Activated CD4-positive, CD25-positive, alpha-beta regulatory T cell treated with anti-CD3 and anti-CD28 coated beads, Interleukin-2, amount 50 U/mL, for 24 hours (primary cell): ENCODE measurements around the gene ANXA2.
"Not testable (repeated sequence)": the region's sequence is repeated elsewhere in the genome, so short reads cannot be mapped to it uniquely, and the experiment has no call there.

ENCODE experiments used
- ATAC-seq, 2 donors: fragments of 150-1000 bp; cut with Tn5 transposase; one replicate each; pipeline ENCODE4 v1.10.0; 2021; ENCODE audit warnings: mild to moderate bottlenecking in 1 of 2, moderate library complexity in 1 of 2

Gene ANXA2

DNA sequence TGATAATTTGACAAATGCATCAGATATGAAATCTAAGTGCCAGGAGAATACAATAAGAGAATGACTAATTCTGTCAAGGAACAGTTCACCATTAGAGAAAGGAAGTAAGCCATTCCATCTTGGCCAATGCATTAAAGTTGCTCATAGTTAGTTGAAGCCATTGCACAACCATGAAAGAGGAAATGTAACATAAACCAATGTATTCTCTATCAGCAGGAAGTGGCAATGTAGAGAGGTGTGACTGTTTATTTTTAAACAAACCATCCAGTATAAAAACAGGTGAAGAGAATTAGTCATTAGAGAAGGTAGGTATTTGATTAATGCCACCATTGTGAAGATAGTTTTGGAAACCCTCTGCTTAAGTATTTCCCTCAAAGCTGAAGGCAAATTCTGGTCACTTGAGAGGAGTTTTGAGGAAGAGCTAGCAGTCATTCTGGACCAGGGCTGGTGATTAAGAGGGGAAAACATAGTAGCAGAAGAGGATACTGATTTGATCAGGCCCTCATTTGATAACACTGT is 10.7 kb upstream of the ANXA2 start:
- ATAC-seq = peak; percentile 46 to 69

DNA sequence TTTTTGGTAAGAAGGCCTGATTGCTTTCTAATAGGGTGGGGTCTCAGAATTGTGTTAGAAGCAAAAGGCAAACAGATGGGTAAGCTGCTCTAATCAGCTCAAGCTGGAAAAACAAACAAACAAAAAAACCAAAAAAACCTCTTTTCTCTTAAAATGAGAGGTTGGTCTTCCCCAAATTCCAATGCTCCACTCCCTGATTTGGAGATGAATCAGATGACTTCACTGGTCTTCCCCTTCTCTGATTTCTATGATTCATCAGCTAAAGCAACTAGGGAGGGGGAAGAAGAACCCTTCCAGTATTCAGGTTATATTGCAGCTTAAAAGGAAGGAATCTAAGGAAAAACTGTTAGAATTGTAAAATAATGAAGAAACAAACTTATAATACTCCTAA is 9.6 kb upstream of the ANXA2 start:
- ATAC-seq = no peak

DNA sequence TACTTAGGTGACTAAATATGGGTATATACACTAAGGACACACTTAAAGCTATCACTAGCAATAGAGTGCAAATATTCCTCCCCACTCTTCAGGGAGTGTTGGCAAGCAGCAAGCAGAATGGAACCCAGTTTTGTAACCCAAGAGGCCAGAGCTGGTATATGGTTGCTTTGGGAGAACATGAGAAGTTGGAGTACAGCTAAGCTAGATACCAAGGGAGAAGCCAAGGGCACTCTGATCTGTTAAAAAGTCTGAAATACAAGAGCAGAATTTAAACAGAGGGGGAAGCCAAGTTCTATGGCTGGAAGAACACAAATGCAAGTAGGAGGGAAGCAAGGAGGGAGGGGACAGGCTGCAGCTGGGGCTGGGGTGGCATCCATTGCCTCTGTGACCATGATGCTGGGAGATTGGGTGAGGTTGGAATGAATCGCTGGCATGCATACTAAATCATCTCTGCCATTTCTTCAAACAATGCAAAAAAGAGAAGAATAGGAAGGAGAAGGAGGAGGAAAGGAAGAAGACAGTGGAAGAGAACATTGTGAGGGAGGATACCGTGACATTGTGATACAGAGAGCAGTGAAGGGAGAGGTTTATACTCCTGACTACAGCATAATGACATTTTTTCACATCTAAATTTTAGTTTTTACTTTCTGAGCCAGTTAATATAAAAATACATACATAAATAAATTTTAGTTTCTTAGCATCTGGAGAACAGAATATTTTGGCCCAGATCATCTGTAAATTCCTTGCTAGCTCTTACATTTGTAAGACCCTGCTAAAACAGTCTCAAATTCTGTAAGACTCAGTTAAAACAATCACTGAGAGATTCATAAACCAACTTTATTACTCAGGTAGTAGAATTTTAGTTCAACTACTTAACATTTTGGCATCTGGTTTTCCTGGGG is 9.0 kb upstream of the ANXA2 start:
- no peak for ATAC-seq

DNA sequence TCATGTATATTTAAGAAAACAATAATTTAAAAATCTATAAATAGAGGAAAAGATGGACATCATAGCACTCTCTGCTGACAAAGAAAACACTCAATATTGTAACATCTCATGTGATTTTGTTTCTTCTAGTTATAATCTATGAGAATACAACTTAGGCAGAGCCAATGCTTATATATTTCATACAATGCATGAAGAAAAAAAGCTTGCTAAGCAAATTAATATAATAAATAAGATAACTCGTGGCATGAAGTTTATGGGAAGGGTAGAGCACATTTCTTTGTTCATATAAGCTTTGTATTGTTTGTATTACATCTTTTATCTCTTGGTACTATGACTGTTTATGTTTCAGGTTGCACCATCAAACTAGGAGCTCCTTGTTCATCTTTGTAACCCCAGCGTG is 7.6 kb upstream of the ANXA2 start:
- ATAC-seq = no peak

DNA sequence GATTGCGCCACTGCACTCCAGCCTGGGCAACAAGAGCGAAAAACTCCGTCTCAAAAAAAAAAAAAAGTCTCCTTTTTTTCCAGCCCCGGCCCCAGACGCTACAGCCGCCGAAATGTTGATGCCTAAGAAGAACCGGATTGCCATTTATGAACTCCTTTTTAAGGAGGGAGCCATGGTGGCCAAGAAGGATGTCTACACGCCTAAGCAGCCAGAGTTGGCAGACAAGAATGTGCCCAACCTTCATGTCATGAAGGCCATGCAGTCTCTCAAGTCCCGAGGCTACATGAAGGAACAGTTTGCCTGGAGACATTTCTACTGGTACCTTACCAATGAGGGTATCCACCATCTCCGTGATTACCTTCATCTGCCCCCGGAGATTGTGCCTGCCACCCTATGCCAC is 6.6 kb upstream of the ANXA2 start:
- ATAC-seq = not testable (repeated sequence)

DNA sequence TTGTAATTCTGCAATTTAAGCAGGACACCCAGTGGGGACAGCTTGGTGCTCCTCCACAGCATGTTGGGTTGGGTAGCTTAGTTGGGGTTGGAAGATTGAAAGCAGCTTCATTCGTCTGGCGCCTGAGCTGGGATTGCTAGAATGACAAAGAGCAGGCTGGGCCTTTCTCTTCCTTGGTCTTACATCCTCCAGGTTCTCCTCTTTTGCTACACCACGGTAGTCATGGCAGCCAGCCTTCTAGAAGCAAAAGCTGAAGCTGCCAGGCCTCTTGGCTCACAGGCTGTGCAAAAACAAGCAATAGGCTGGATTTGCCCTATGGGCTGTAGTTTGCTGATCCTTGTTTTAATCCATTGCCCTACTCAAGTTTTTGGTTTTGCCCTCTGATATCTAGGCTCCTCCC is 3.2 kb upstream of the ANXA2 start:
- ATAC-seq = no peak

DNA sequence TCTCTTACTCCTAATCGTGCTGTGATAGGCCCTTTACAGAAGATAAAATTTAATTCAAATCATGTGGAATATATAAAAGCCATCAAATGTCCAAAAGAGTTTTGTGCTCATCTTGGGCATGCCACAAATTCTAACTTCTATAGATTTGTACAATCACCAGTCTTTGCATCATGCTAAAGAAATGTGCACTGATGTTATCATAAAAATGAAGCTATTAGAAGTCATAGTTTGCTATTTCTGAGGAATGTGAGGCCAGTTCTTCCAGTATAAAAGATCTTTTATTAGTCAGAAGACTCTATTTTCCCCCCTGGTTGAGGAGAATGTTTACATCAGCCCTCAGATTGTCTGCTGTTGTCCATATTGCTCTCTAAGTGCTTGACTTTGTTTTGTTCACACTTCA is 2.1 kb upstream of the ANXA2 start:
- ATAC-seq = no peak

DNA sequence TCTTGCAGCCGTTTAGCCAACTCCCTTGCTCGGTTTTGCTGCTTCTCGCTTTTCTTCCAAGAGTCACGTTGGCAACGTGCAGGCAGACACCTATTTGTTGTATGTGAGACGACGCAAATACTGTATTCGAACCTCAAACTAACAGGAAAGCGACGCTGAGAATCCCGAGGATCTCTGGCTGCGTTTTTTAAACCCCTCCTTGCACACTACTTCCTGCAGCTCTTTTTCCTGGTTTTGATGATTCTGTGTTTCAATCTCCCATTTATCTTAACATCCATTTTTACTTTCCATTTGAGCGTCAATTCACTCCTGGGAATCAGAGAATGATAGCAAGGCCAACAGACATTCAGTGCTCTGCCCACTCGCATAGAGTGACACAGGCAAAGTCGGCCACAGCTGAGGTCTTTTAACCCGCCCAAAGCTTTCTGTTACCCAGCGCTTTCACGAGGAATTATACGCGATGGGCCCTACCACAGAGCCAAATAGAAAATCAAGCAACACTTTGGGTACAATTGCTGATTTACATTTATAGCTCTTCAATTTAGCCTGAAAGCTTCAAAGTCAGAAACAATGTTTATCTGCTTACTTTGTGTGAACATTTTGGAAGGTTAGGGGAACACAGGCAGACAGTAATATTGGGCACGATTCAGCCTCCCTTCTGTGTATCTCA is 1.6 kb upstream of the ANXA2 start:
- ATAC-seq = no peak

DNA sequence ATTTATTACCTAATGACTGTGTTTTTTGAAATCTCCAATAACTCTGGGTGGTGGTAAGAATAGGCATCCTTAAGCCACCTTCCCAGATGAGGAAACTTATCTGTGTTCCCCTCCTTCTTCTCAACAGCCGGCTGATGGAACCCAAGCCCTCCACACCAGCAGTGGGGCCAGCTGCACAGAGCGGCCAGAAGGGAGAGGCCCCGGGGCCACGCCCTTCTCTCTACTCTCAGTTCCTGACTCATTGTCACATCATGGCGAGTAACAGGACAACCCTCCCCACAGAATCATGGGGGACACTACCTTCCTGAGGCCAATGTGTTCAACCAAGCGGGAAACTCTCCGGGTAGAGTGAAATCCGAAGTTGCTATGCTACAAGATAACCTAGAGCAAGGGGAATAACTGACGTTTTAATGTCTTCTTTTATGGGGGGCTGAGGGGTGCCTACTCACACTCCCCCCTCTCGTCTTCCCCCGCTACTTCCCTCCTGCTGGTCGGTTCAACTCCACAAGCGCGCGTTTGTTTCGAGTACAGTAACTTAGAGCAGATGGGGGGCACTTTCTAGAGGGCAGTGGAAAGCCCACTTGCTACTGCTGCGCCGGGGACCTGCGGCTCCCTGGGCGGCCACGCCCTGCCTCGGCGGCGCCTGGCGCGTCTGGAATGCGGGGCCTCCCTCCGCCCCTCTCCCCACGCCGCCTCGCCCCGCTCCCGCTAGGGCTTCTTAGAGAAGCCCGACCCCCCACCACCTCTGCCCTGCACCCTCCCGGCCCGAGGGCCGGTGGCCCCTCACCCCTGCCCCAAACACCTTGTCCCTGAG is 621 bp downstream of the ANXA2 start:
- peak; percentile 62 to 64 for ATAC-seq

DNA sequence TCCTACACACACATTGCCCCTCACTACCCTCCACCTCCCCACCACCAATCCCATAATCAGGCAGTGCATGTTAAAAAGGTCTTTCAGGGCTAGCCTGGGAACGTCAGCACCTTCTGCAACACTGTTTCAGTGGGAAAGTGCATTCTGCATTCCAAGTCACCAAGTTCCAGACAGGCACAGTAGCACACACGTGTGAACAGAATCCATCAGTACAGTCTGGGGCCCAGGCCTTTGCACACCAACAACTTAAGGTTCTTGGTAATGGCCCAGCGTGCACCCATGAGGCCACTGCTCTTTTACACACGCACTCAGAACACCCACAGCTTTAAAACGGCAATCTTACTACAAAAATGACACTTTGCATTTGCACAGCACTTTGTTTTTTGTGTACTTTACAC is 1.2 kb downstream of the ANXA2 start:
- ATAC-seq = no peak

DNA sequence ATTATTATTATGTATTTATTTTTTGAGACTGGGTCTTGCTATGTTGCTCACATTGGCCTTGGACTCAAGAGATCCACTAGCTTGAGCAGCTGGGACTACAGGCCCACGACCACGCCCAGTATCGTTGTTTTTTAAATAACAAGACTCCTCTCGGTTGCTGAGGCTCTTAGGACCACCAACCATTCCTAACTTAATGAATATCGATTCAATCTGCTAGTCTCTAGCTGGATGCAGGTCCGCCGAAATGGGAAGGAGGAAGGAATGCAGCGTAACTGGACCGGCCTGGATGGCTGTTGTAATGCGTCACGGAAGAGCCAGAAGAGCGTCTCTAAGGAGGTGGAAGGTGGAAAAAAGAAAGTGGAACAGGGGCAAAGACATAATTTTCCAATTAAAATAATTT is 1.7 kb downstream of the ANXA2 start:
- no peak for ATAC-seq

DNA sequence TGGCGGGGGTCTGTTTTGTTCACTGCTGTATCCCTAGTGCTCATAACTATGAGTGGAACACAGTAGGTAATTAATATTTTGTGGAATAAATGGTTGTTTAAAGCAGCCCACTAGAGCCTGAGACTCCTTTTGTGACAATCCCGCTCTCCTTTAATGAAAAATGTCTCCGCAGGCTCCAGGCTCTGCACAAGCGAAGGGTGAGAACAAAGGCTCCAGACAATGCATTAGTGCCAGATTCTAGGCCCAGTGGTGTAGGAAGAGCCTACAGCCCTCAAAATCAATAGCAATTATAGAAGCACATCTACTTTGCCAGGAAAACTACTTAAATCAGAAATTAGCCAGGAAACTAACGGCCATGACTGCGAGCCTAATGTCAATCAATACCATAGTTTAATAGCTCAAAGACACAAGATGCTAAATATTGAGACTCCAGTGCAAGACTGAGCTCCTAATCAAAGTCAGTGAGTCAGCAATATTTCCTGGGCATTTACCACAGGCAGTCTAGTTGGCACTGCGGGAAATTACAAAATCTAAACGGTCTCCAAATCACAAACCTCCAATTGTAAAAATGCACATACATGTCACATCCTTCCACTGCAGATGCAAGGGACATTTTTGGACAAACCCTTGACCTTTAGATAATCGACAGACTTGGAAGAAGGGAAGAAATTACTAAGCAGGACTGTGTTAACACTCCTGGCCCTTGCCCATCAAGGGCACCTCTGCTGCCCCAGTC is 2.3 kb downstream of the ANXA2 start:
- ATAC-seq = no peak

DNA sequence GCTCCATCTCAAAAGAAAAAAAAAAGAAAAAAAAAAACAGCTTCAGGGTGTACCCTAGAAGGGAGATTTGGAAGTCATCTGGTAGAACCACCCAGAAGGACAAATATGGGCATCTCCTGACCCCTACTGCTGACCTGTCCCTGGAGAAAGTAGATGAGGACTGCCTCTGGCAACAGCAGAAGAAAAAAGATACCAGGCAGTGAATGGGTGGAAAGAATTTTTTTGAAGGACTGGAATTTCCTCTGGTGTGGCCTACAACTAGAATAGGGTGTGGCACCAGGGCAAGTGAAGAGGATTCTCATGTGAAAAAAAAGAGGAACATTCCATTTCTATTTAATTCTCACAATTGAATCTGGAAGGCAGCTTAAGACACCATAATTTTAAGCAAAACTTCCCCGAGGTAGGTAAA is 3.1 kb downstream of the ANXA2 start:
- ATAC-seq = no peak

DNA sequence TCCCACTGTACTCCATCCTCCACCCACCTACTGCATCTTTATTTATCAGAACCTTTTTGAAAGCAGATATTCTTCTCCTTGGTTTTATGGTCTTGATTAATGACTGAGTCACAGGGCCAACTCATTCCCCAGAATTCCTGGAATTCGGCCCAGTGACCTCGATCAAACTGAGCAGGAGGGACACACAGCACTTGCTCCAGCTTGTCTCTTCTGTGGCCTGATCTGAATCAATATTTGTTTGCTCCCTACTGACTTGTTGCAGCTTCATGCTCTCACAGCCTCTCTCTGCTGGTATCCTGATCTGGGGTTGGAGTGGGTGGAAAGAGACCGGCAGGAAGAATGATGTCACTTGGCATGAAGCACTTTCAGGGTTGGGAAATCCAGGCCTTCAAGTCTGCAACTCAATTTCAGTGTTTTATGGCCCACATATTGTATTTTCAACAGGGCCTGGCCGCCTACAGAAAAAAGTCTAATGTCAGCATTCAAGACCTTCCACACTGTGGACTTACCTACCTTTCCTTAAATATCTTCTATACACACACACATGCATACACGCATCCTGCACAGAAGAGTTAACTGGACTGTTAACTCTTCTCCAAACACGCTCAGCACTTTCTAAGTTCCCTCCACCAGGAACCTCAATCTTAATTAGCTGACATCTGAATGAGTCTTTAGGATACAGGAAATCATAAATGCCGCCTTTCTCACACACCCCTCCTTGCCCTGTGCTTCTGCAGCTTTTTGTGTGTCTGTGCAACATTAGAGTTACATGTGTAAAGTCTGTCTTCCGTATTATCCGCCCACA is 4.6 kb downstream of the ANXA2 start:
- ATAC-seq = no peak

DNA sequence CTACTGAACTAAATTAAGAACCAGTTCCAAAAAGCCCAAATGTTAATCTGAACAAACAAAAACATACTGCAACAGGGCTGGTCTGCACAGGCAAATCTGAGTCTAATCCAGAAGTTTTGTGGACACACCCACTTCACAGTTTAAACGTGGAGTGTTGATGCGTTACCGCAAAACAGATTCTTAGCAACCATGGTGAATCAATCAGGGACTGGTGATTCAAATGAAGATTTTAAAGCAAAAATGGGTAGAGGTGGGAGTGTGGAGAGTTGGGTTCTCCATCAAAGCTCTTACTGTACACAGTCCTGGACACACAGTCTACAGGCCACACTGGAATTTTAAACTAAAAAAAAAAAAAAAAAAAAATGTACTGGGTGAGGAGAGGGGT is 5.2 kb downstream of the ANXA2 start:
- peak; percentile 41 to 44 for ATAC-seq

DNA sequence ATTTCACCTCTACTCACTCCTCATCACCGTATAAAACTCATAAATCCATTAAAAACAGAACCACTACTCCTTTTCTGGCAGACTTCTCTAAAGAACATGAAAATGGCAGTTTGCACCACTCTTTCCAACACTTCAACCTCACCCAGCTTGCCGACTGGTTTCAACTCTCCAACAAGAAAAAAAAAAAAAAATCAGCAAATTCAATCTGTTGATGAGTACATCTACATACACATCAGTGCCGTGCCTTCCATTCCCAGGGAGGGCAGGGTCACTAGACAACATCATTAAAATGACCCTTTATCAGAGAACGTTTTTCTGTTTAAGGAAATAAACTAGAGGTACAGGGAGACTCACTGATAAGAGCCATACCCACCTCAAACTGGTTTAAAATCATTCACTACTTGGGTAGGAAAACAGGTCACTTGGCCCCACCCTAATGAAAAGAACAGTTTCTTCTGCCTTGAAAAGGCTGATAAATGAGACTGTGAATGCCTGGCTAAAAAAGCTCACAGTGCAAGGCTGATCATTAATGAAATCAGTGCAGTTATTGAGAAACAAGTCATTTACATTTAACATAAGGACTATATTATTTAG is 6.0 kb downstream of the ANXA2 start:
- ATAC-seq = no peak

DNA sequence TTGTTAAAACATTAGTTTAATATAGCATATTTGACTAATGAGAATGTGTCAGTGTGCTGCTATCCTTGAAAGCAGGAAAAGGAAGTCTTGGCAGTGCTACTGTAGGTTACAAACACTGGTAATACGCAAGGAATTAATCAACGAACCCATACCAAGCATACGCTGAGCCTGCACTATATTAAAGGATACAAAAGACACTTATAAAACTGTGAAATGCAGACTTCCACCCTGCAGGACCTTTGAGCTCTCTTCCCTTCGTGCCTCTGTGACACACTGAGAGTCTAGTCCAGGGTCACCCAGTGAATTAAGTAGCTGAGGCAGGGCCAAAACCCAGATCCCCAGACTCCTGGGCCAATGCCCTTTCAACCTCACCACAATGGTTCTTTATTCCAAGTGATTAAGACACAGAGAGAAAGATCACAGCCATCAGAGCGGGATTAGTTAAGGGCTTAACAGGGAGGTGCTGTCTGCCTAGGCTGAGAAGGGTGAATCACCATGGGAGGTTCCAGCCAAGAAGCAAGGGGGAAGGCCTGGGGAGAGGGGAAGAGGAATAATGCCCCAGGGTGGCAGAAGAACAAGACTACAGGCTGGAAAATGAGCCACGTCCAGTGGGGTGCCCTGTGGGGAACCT is 6.8 kb downstream of the ANXA2 start:
- no peak for ATAC-seq

DNA sequence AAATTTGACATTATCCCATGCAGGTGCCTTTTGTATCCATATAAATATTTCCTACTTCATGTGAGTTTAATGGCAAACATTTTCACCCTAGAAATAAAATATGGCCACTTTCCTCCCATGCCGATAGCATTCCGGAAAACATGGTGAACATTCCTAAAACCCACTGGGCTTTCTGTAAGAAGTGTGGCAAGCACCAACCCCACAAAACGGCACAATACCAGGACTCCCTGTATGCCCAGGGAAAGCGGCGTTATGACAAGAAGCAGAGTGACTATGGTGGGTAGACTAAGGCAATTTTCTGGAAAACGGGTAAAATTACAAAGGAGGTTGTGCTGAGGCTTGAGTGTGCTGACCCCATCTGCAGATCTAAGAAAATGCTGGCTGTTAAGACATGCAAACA is 7.6 kb downstream of the ANXA2 start:
- ATAC-seq = no peak

DNA sequence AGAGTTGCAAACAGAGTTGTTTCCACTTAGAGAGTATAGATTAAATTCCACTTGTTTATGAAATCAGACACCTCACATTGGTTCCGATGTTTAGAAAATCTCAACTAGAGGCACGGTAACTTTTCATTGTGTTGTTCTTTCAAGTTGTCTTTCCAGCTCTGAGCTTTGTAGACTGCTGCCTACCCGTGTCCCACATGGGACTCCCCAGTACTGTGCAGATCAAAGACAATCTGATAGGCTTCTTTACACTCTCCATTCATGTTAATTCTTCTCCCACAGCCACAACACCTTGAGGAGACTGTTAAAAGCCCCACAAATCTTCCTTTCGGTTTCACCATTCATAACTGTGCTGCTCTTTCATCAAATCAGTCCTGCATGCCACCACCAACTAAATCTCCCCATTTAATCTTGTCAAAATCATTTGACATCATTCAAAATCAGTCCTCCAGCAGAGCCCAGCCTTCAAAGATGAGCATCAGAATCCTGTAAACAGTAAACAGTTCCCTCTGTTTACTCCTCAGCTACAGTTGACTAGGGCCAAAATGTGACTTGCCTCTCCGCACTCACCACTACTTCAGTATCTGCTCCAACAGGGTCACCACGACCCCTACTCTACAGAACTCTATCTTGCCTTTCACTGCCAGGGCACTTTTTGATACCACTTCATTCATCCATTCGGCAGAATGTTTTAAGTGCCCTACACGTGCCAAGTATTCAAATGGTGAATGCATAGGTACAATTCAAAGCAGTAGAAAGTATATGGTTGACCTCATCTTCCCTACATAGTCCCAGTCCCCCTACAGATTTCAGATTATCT is 8.3 kb downstream of the ANXA2 start:
- ATAC-seq = peak; percentile 91 to 93

DNA sequence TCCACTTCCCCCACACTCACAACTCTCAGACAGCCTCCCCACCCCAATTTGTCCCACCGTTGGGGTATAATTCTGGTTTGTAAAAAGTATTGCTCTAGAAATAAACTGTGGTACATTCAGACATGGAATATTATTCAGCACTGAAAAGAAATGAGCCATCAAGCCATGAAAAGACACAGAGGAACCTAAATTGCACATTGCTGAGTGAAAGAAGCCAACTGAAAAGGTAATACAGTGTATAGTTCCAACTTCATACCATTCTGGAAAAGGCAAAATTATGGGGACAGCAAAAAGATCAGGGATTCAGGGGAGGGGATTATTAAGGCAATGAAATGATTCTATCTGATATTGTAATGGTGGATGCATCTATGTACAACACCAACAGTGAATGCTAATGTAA is 10.5 kb downstream of the ANXA2 start:
- ATAC-seq = no peak
